HEK293 (cell line): Measurements from ENCODE around the gene ADCY7.

ENCODE experiments used
- CTCF ChIA-PET: fragments of 350-600 bp; formaldehyde crosslinking; extraction: SDS; loops from one replicate; lab custom pipeline; 2021; ENCODE audit warnings: antibody characterized with exemption; lab: Yijun Ruan, JAX
- POLR2A ChIA-PET: fragments of 300-600 bp; formaldehyde crosslinking; extraction: SDS; loops from one replicate; lab custom pipeline; 2020; ENCODE audit warnings: antibody characterized with exemption, inconsistent platforms; lab: Yijun Ruan, JAX
- H3K27ac ChIP-seq: fragments of 200-500 bp; sonication (Bioruptor generic); 2 replicates; pipeline ENCODE4 v1.5.1; 2014; ENCODE audit warnings: low read depth, low read length, control low read depth, inconsistent platforms; ENCODE audit errors: extremely low read depth
- H3K36me3 ChIP-seq, 2 experiments: fragments of 200-500 bp in 1 of 2; sonication (Bioruptor generic) in 1 of 2; 1 replicate in 1 of 2; 2 replicates in 1 of 2; pipeline ENCODE4 v1.5.1; 2014 to 2017; ENCODE audit warnings: inconsistent platforms in 2 of 2, low read length in 2 of 2; ENCODE audit not compliant: control insufficient read depth in 2 of 2, insufficient read depth in 1 of 2
- H3K4me1 ChIP-seq: fragments of 200-500 bp; sonication (Bioruptor generic); 2 replicates; pipeline ENCODE4 v1.5.1; 2014; ENCODE audit warnings: mild to moderate bottlenecking, low read length, inconsistent platforms; ENCODE audit not compliant: control insufficient read depth, insufficient read depth
- H3K4me3 ChIP-seq: 2 replicates; pipeline ENCODE4 v1.5.1; 2011; ENCODE audit warnings: low read depth, mild to moderate bottlenecking, control low read depth, low read length, moderate library complexity
- H3K9me3 ChIP-seq: fragments of 200-500 bp; sonication (Bioruptor generic); 2 replicates; pipeline ENCODE4 v1.5.1; 2014; ENCODE audit warnings: low read depth, low read length, inconsistent platforms; ENCODE audit not compliant: control insufficient read depth, insufficient read depth
- ATF2 ChIP-seq: fragments of 450-650 bp; formaldehyde crosslinking; IDR thresholded peaks from 2 replicates; pipeline ENCODE4 v1.5.1; 2016; ENCODE audit warnings: missing biosample characterization, missing genetic modification characterization, low read depth
- CTCF ChIP-seq: fragments of 450-650 bp; formaldehyde crosslinking; IDR thresholded peaks from 2 replicates; pipeline ENCODE4 v1.5.1; 2016; ENCODE audit warnings: missing biosample characterization, missing genetic modification characterization
- KLF16 ChIP-seq: fragments of 450-650 bp; formaldehyde crosslinking; IDR thresholded peaks from 2 replicates; pipeline ENCODE4 v1.5.1; 2017; ENCODE audit warnings: missing biosample characterization, missing genetic modification characterization
- PATZ1 ChIP-seq: fragments of 450-650 bp; formaldehyde crosslinking; IDR thresholded peaks from 2 replicates; pipeline ENCODE4 v1.5.1; 2016; ENCODE audit warnings: missing biosample characterization, missing genetic modification characterization
- PRDM1 ChIP-seq: fragments of 450-650 bp; formaldehyde crosslinking; IDR thresholded peaks from 2 replicates; pipeline ENCODE4; 2016; ENCODE audit warnings: missing biosample characterization, missing genetic modification characterization
- SALL2 ChIP-seq: fragments of 450-650 bp; formaldehyde crosslinking; IDR thresholded peaks from 2 replicates; pipeline ENCODE4 v1.5.0; 2017; ENCODE audit warnings: missing biosample characterization, mild to moderate bottlenecking, missing genetic modification characterization, borderline replicate concordance
- SETDB1 ChIP-seq: IDR thresholded peaks from one replicate; pipeline ENCODE4 v1.6.1; 2017; ENCODE audit warnings: mild to moderate bottlenecking, low read length, moderate library complexity, mixed read lengths; ENCODE audit not compliant: insufficient read length
- YY2 ChIP-seq: fragments of 450-650 bp; formaldehyde crosslinking; IDR thresholded peaks from 2 replicates; pipeline ENCODE4 v1.5.1; 2016; ENCODE audit warnings: missing biosample characterization, missing genetic modification characterization
- ZBTB11 ChIP-seq: fragments of 450-650 bp; formaldehyde crosslinking; conservative IDR thresholded peaks from 2 replicates; pipeline ENCODE4 v1.5.1; 2016; ENCODE audit warnings: low read depth, missing biosample characterization, missing genetic modification characterization
- ZBTB17 ChIP-seq: fragments of 450-650 bp; formaldehyde crosslinking; IDR thresholded peaks from 2 replicates; pipeline ENCODE4 v1.5.1; 2016; ENCODE audit warnings: missing biosample characterization, missing genetic modification characterization
- ZBTB44 ChIP-seq: fragments of 450-650 bp; IDR thresholded peaks from 2 replicates; pipeline ENCODE4 v1.5.1; 2018; ENCODE audit warnings: missing biosample characterization, mild to moderate bottlenecking, missing genetic modification characterization
- ZIC2 ChIP-seq: fragments of 450-650 bp; formaldehyde crosslinking; IDR thresholded peaks from 2 replicates; pipeline ENCODE4 v1.5.1; 2016; ENCODE audit warnings: missing biosample characterization, missing genetic modification characterization
- ZNF223 ChIP-seq: fragments of 450-650 bp; formaldehyde crosslinking; IDR thresholded peaks from 2 replicates; pipeline ENCODE4 v1.5.1; 2016; ENCODE audit warnings: missing biosample characterization, missing genetic modification characterization
- ZNF23 ChIP-seq: fragments of 450-650 bp; formaldehyde crosslinking; IDR thresholded peaks from 2 replicates; pipeline ENCODE4 v1.5.1; 2016; ENCODE audit warnings: missing biosample characterization, missing genetic modification characterization, borderline replicate concordance
- ZNF48 ChIP-seq: fragments of 450-650 bp; formaldehyde crosslinking; IDR thresholded peaks from 2 replicates; pipeline ENCODE4 v1.5.1; 2016; ENCODE audit warnings: missing biosample characterization, missing genetic modification characterization
- ZNF585B ChIP-seq: fragments of 450-650 bp; formaldehyde crosslinking; IDR thresholded peaks from 2 replicates; pipeline ENCODE4 v1.5.1; 2016; ENCODE audit warnings: missing biosample characterization, missing genetic modification characterization
- ZNF704 ChIP-seq: fragments of 450-650 bp; formaldehyde crosslinking; IDR thresholded peaks from 2 replicates; pipeline ENCODE4 v1.5.1; 2016; ENCODE audit warnings: missing biosample characterization, missing genetic modification characterization
- ZSCAN23 ChIP-seq: fragments of 450-650 bp; formaldehyde crosslinking; IDR thresholded peaks from 2 replicates; pipeline ENCODE4 v1.5.1; 2016; ENCODE audit warnings: missing biosample characterization, missing genetic modification characterization

ADCY7 gene

GRCh38 chr16:50254072-50254471 is 12.3 kb upstream of the ADCY7 start:
- H3K4me3 ChIP-seq, result no peak overlapping the region
- no peaks in the 10 kb centered on the region for H3K36me3 ChIP-seq
- H3K9me3 ChIP-seq, result no peaks in the 10 kb centered on the region
- H3K4me1 ChIP-seq, result peaks cover under 1% of the 10 kb centered on the region
- no peak overlapping the region for H3K27ac ChIP-seq
- ChIA-PET CTCF (interaction anchor here (0.9 kb wide), 1 partner anchor 9 kb away, joined by 3 read pairs; no protein-coding TSS in a partner anchor), POLR2A (interaction anchor here (1.5 kb wide), 1 partner anchor 9 kb away, joined by 5 read pairs; no protein-coding TSS in a partner anchor)
- TF ChIP-seq YY2 (tag by site-specific recombination) (no peak), PATZ1 (tag by site-specific recombination) (no peak), ZBTB11 (tag by site-specific recombination) (no peak), ZNF585B (tag by site-specific recombination) (no peak), SETDB1 (no peak), ZIC2 (tag by site-specific recombination) (no peak), PRDM1 (tag by site-specific recombination) (no peak)

- Histone ChIP-seq H3K4me3 (no peak overlapping the region), H3K27ac (no peak overlapping the region), H3K4me1 (peaks cover 10% of the 10 kb centered on the region), H3K36me3 (no peaks in the 10 kb centered on the region), H3K9me3 (no peaks in the 10 kb centered on the region)
- CTCF ChIA-PET, result interaction anchor here (0.7 to 1.1 kb wide), 3 partner anchors 10 to 230 kb away, joined by 3 to 4 read pairs (median 3); partner anchors contain the start of gene CNEP1R1
- POLR2A ChIA-PET, result interaction anchor here (0.6 kb wide), 1 partner anchor 1042 kb away, joined by 6 read pairs; no protein-coding TSS in a partner anchor
- TF ChIP-seq ZSCAN23 (no peak), ZNF704 (no peak), KLF16 (tag by site-specific recombination) (no peak), ZNF223 (tag by site-specific recombination) (no peak), ZBTB44 (tag by site-specific recombination) (no peak), ZNF23 (tag by site-specific recombination) (no peak), ZBTB17 (tag by site-specific recombination) (no peak), PRDM1 (tag by site-specific recombination) (no peak), CTCF (no peak), SALL2 (tag by site-specific recombination) (no peak), ATF2 (tag by site-specific recombination) (no peak), ZNF48 (tag by site-specific recombination) (no peak), YY2 (tag by site-specific recombination) (no peak)
Observed at GRCh38 chr16:50255538-50255937, 10.8 kb upstream of the ADCY7 start.
